ENCODE results near the gene PDE6B. TPM values are rescaled to one million over a fixed set of nuclear protein-coding genes. Genes with fewer than 3 reads are reported as not detected.
A peak's percentile ranks its signal among the peaks of the same experiment; 100 is the strongest.

The PDE6B gene
- total and polyA plus RNA-seq, 2 of the 13 experiments (the other 11 are each of a cell fraction or from before 2014, with no cell fraction given), result 0.38 to 0.40 TPM

GRCh38 chr4:623914-624566, 1.3 kb upstream of the PDE6B start:
- Histone ChIP-seq H3K27me3 (ENCODE audit: control insufficient read depth in 1 of 2, insufficient read depth in 2 of 2, low read length in 2 of 2) (peaks cover 8 to 77% of the 10 kb centered on the region in 2 experiments; a peak in 4 of 5 replicates), H3K27ac (ENCODE audit: extremely low read length, insufficient read depth, low read length) (no peak overlapping the region), H3K79me2 (ENCODE audit: insufficient read depth, low read length) (no peaks in the 10 kb centered on the region), H4K20me1 (ENCODE audit: insufficient read depth, low read length) (no peaks in the 10 kb centered on the region), H3K9ac (ENCODE audit: insufficient read depth, low read depth, low read length) (no peak overlapping the region), H3K9me3 (ENCODE audit: low read length) (no peaks in the 10 kb centered on the region), H2AFZ (ENCODE audit: low read length) (no peak overlapping the region), H3K4me2 (ENCODE audit: low read depth, low read length) (no peak overlapping the region), H3K4me1 (ENCODE audit: insufficient read depth, low read length) (no peaks in the 10 kb centered on the region), H3K4me3 (replicated peaks in 1 of 3; ENCODE audit: insufficient read depth in 1 of 3, low read depth in 2 of 3, low read length in 3 of 3) (no peak overlapping the region), H3K36me3 (replicated peaks in 1 of 2; ENCODE audit: control insufficient read depth in 1 of 2, insufficient read depth in 2 of 2, low read length in 2 of 2) (no peaks in the 10 kb centered on the region)
- FAIRE-seq, result no peak
- in situ Hi-C loops (cut with HindIII; ENCODE audit: extremely low pct_ligation_motif_present, low pct_unique_long_range_greater_than_20kb), result no loop called here
- no peak for ATAC-seq
- no peak for DNase-seq (ENCODE audit: low spot score)
- BruUV-seq (replicated peaks), result no TSS peak
- TF ChIP-seq, protein P1, sequence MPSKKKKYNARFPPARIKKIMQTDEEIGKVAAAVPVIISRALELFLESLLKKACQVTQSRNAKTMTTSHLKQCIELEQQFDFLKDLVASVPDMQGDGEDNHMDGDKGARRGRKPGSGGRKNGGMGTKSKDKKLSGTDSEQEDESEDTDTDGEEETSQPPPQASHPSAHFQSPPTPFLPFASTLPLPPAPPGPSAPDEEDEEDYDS (CRISPR knock-in tag; IDR thresholded peaks at IDR 0.05), result no peak
- TF ChIP-seq, protein P2, sequence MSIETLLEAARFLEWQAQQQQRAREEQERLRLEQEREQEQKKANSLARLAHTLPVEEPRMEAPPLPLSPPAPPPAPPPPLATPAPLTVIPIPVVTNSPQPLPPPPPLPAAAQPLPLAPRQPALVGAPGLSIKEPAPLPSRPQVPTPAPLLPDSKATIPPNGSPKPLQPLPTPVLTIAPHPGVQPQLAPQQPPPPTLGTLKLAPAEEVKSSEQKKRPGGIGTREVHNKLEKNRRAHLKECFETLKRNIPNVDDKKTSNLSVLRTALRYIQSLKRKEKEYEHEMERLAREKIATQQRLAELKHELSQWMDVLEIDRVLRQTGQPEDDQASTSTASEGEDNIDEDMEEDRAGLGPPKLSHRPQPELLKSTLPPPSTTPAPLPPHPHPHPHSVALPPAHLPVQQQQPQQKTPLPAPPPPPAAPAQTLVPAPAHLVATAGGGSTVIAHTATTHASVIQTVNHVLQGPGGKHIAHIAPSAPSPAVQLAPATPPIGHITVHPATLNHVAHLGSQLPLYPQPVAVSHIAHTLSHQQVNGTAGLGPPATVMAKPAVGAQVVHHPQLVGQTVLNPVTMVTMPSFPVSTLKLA (IDR thresholded peaks at IDR 0.05), result peak; percentile 72
- intact Hi-C loops (cut with micrococcal nuclease; ENCODE audit: unreplicated experiment), result no loop called here
- ChIA-PET POLR2A (interaction anchor here (0.7 kb wide), 1 partner anchor 159 kb away, joined by 3 read pairs; no protein-coding TSS in a partner anchor), CTCF (ENCODE audit: low intra/inter-chr PET ratio, low total read pairs) (no interaction called here)
- WGBS (ENCODE audit: low lambda C conversion rate), result 51% methylated on average over 17 of the region's 29 CpGs

GRCh38 chr4:625631-626161, 323 bp downstream of the PDE6B start:
- Histone ChIP-seq H3K4me3 (replicated peaks in 1 of 3; ENCODE audit: insufficient read depth in 1 of 3, low read depth in 2 of 3, low read length in 3 of 3) (no peak overlapping the region), H3K4me2 (ENCODE audit: low read depth, low read length) (no peak overlapping the region), H3K27ac (ENCODE audit: extremely low read length, insufficient read depth, low read length) (no peak overlapping the region), H3K27me3 (ENCODE audit: control insufficient read depth in 1 of 2, insufficient read depth in 2 of 2, low read length in 2 of 2) (peaks cover 17 to 85% of the 10 kb centered on the region in 2 experiments; a peak in 4 of 5 replicates), H3K9me3 (ENCODE audit: low read length) (no peaks in the 10 kb centered on the region), H3K4me1 (ENCODE audit: insufficient read depth, low read length) (peaks cover 8% of the 10 kb centered on the region), H3K79me2 (ENCODE audit: insufficient read depth, low read length) (no peaks in the 10 kb centered on the region), H3K9ac (ENCODE audit: insufficient read depth, low read depth, low read length) (no peak overlapping the region), H2AFZ (ENCODE audit: low read length) (no peak overlapping the region), H4K20me1 (ENCODE audit: insufficient read depth, low read length) (no peaks in the 10 kb centered on the region), H3K36me3 (replicated peaks in 1 of 2; ENCODE audit: control insufficient read depth in 1 of 2, insufficient read depth in 2 of 2, low read length in 2 of 2) (no peaks in the 10 kb centered on the region)
- in situ Hi-C loops (cut with HindIII; ENCODE audit: extremely low pct_ligation_motif_present, low pct_unique_long_range_greater_than_20kb) (no loop called here), intact Hi-C loops (cut with micrococcal nuclease; ENCODE audit: unreplicated experiment) (no loop called here)
- ChIA-PET POLR2A (no interaction called here), CTCF (ENCODE audit: low intra/inter-chr PET ratio, low total read pairs) (no interaction called here)
- BruUV-seq (replicated peaks), result no TSS peak
- 61% methylated on average over 22 of the region's 39 CpGs for WGBS (ENCODE audit: low lambda C conversion rate)
- no peak for FAIRE-seq
- no peak for ATAC-seq
- no peak for DNase-seq (ENCODE audit: low spot score)
- no peak for TF ChIP-seq HMGXB3 (CRISPR knock-in tag; IDR thresholded peaks at IDR 0.05; ENCODE audit: borderline replicate concordance)
